Measurements from ENCODE around the gene CYB561.

GRCh38 chr17:63419949-63420867 is 25.9 kb downstream of the CYB561 start:
- TF ChIP-seq CTCF (conservative IDR thresholded peaks at IDR 0.05; ENCODE audit: low read depth, low read length) (no peak), EZH2 (IDR thresholded peaks at IDR 0.05; ENCODE audit: borderline replicate concordance, low read depth, low read length, poor library complexity, severe bottlenecking) (no peak)

All from A673 (cell line).